ENCODE data around the gene BTBD19. TPM values are rescaled to one million over a fixed set of nuclear protein-coding genes. Genes with fewer than 3 reads are reported as not detected.

Gene BTBD19
- total and polyA plus RNA-seq, 2 of the 8 experiments (the other 6 are each of a cell fraction or from before 2014, with no cell fraction given): 1.1 TPM

DNA sequence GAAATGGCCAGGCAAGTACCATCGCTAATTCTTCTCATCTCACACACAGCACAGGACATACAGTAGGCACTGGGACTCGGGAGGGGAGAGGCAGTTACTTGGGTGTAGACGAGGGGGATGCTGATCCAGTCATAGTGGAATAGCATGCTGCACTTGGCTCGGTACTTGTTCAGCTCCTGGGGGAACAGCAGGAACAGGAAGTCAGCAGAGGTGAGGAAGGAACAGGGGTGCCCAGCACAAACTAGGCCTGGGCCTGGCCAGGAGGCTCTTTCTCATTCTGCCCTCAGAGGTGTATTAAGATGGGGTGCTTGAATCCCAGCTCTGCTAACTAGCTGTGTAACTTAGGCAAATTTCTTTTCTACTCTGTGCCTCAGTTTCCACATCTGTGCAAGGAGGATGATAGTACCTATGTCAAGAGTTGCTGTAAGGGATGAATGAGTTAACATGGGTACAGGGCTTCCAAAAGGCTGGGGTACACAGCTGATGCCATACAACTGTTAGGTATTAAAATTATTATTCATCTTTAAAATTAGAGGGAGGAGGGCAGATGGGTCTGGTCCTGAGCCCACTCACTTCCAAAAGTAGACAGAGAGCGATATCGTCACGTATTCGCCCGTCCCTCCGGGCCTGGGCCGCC is 22.7 kb upstream of the BTBD19 start (continued):
- TF ChIP-seq, protein P1, sequence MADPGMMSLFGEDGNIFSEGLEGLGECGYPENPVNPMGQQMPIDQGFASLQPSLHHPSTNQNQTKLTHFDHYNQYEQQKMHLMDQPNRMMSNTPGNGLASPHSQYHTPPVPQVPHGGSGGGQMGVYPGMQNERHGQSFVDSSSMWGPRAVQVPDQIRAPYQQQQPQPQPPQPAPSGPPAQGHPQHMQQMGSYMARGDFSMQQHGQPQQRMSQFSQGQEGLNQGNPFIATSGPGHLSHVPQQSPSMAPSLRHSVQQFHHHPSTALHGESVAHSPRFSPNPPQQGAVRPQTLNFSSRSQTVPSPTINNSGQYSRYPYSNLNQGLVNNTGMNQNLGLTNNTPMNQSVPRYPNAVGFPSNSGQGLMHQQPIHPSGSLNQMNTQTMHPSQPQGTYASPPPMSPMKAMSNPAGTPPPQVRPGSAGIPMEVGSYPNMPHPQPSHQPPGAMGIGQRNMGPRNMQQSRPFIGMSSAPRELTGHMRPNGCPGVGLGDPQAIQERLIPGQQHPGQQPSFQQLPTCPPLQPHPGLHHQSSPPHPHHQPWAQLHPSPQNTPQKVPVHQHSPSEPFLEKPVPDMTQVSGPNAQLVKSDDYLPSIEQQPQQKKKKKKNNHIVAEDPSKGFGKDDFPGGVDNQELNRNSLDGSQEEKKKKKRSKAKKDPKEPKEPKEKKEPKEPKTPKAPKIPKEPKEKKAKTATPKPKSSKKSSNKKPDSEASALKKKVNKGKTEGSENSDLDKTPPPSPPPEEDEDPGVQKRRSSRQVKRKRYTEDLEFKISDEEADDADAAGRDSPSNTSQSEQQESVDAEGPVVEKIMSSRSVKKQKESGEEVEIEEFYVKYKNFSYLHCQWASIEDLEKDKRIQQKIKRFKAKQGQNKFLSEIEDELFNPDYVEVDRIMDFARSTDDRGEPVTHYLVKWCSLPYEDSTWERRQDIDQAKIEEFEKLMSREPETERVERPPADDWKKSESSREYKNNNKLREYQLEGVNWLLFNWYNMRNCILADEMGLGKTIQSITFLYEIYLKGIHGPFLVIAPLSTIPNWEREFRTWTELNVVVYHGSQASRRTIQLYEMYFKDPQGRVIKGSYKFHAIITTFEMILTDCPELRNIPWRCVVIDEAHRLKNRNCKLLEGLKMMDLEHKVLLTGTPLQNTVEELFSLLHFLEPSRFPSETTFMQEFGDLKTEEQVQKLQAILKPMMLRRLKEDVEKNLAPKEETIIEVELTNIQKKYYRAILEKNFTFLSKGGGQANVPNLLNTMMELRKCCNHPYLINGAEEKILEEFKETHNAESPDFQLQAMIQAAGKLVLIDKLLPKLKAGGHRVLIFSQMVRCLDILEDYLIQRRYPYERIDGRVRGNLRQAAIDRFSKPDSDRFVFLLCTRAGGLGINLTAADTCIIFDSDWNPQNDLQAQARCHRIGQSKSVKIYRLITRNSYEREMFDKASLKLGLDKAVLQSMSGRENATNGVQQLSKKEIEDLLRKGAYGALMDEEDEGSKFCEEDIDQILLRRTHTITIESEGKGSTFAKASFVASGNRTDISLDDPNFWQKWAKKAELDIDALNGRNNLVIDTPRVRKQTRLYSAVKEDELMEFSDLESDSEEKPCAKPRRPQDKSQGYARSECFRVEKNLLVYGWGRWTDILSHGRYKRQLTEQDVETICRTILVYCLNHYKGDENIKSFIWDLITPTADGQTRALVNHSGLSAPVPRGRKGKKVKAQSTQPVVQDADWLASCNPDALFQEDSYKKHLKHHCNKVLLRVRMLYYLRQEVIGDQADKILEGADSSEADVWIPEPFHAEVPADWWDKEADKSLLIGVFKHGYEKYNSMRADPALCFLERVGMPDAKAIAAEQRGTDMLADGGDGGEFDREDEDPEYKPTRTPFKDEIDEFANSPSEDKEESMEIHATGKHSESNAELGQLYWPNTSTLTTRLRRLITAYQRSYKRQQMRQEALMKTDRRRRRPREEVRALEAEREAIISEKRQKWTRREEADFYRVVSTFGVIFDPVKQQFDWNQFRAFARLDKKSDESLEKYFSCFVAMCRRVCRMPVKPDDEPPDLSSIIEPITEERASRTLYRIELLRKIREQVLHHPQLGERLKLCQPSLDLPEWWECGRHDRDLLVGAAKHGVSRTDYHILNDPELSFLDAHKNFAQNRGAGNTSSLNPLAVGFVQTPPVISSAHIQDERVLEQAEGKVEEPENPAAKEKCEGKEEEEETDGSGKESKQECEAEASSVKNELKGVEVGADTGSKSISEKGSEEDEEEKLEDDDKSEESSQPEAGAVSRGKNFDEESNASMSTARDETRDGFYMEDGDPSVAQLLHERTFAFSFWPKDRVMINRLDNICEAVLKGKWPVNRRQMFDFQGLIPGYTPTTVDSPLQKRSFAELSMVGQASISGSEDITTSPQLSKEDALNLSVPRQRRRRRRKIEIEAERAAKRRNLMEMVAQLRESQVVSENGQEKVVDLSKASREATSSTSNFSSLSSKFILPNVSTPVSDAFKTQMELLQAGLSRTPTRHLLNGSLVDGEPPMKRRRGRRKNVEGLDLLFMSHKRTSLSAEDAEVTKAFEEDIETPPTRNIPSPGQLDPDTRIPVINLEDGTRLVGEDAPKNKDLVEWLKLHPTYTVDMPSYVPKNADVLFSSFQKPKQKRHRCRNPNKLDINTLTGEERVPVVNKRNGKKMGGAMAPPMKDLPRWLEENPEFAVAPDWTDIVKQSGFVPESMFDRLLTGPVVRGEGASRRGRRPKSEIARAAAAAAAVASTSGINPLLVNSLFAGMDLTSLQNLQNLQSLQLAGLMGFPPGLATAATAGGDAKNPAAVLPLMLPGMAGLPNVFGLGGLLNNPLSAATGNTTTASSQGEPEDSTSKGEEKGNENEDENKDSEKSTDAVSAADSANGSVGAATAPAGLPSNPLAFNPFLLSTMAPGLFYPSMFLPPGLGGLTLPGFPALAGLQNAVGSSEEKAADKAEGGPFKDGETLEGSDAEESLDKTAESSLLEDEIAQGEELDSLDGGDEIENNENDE (IDR thresholded peaks at IDR 0.05; ENCODE audit: insufficient replicate concordance, low read length): no peak
- TF ChIP-seq RBBP5 (IDR thresholded peaks at IDR 0.05; ENCODE audit: borderline replicate concordance, low read depth, low read length) (no peak), RFX5 (IDR thresholded peaks at IDR 0.05; ENCODE audit: borderline replicate concordance, low read depth, low read length) (no peak), HDAC6 (IDR thresholded peaks at IDR 0.05; ENCODE audit: low read depth, low read length) (no peak)

Measured in H1 (cell line).